HepG2 (cell line): ENCODE results near the gene BRD3. TPM values are rescaled to one million over a fixed set of nuclear protein-coding genes. Genes with fewer than 3 reads are reported as not detected.

Experiments used
- AGO1 ChIP-seq: fragments of 200-400 bp; formaldehyde crosslinking; IDR thresholded peaks from 2 replicates; pipeline ENCODE4 v1.6.1; 2017; ENCODE audit warnings: mild to moderate bottlenecking, low read depth, low read length, moderate library complexity; ENCODE audit not compliant: poor library complexity, severe bottlenecking
- ASH2L ChIP-seq: fragments of 300-600, 200-600 bp; sonication (generic); IDR thresholded peaks from 2 replicates; pipeline ENCODE4 v1.7.0; 2017; ENCODE audit warnings: low read depth, mild to moderate bottlenecking, moderate library complexity, mixed read lengths, low read length; ENCODE audit not compliant: insufficient read length
- ATF7-NPFF ChIP-seq: sonication (generic); formaldehyde crosslinking; IDR thresholded peaks from 2 replicates; pipeline ENCODE4 v1.8.1; 2023; ENCODE audit warnings: mild to moderate bottlenecking, low read depth, missing genetic modification reagents, moderate library complexity
- CC2D1A ChIP-seq: sonication (generic); formaldehyde crosslinking; IDR thresholded peaks from 2 replicates; pipeline ENCODE4 v1.8.1; 2023; ENCODE audit warnings: mild to moderate bottlenecking, missing genetic modification reagents
- DZIP1 ChIP-seq: sonication (generic); formaldehyde crosslinking; IDR thresholded peaks from 2 replicates; pipeline ENCODE4 v1.5.0; 2020; ENCODE audit warnings: mild to moderate bottlenecking, missing genetic modification reagents
- E2F5 ChIP-seq: sonication (generic); formaldehyde crosslinking; conservative IDR thresholded peaks from 2 replicates; pipeline ENCODE4 v1.4.0; 2020; ENCODE audit warnings: missing genetic modification reagents
- ELF1 ChIP-seq: sonication (generic); formaldehyde crosslinking; IDR thresholded peaks from 2 replicates; pipeline ENCODE4 v1.4.0; 2020; ENCODE audit warnings: missing genetic modification reagents
- EP300 ChIP-seq, 3 experiments: sonication (generic) in 1 of 3; formaldehyde crosslinking in 1 of 3; IDR thresholded peaks; 2 replicates each; pipeline versions ENCODE4 v1.5.1 to v1.6.1; 2011 to 2020; ENCODE audit warnings: low read depth in 2 of 3, low read length in 2 of 3, borderline replicate concordance in 1 of 3, improper control_type of control experiment in 1 of 3, mild to moderate bottlenecking in 1 of 3, missing genetic modification reagents in 1 of 3, moderate library complexity in 1 of 3
- HNRNPH1 ChIP-seq: fragments of 200-400 bp; formaldehyde crosslinking; optimal IDR thresholded peaks from 2 replicates; pipeline ENCODE3; 2017; ENCODE audit warnings: mild to moderate bottlenecking, low read depth, low read length
- ISX ChIP-seq: sonication (generic); formaldehyde crosslinking; conservative IDR thresholded peaks from 2 replicates; pipeline ENCODE4 v1.5.0; 2020; ENCODE audit warnings: missing genetic modification reagents
- JDP2 ChIP-seq: sonication (generic); formaldehyde crosslinking; IDR thresholded peaks from 2 replicates; pipeline ENCODE4 v1.8.1; 2022; ENCODE audit warnings: missing genetic modification reagents, borderline replicate concordance
- MEIS2 ChIP-seq: sonication (generic); formaldehyde crosslinking; IDR thresholded peaks from 2 replicates; pipeline ENCODE4 v1.9.0; 2021; ENCODE audit warnings: mild to moderate bottlenecking, missing genetic modification reagents
- RARA ChIP-seq: IDR thresholded peaks from 2 replicates; pipeline ENCODE4 v1.6.1; 2016; ENCODE audit warnings: missing genetic modification reagents, missing compliant biosample characterization
- TOPORS ChIP-seq: sonication (generic); formaldehyde crosslinking; IDR thresholded peaks from 2 replicates; pipeline ENCODE4 v1.8.0; 2023; ENCODE audit warnings: mild to moderate bottlenecking, missing genetic modification reagents
- ZBTB21 ChIP-seq: sonication (generic); formaldehyde crosslinking; IDR thresholded peaks from 2 replicates; pipeline ENCODE4 v1.4.0; 2020; ENCODE audit warnings: missing genetic modification reagents
- ZNF460 ChIP-seq: sonication (generic); formaldehyde crosslinking; IDR thresholded peaks from 2 replicates; pipeline ENCODE4 v1.5.1; 2020; ENCODE audit warnings: missing genetic modification reagents, mild to moderate bottlenecking, borderline replicate concordance
- ZNF543 ChIP-seq: sonication (generic); formaldehyde crosslinking; IDR thresholded peaks from 2 replicates; pipeline ENCODE4 v1.4.0; 2020; ENCODE audit warnings: mild to moderate bottlenecking, missing genetic modification reagents
- ZNF710 ChIP-seq: sonication (generic); formaldehyde crosslinking; IDR thresholded peaks from 2 replicates; pipeline ENCODE4 v1.5.0; 2020; ENCODE audit warnings: mild to moderate bottlenecking, missing genetic modification reagents, borderline replicate concordance
- ZNF773 ChIP-seq: sonication (generic); formaldehyde crosslinking; IDR thresholded peaks from 2 replicates; pipeline ENCODE4 v1.4.0; 2020; ENCODE audit warnings: missing genetic modification reagents, borderline replicate concordance
- ZNF780A ChIP-seq: sonication (generic); formaldehyde crosslinking; IDR thresholded peaks from 2 replicates; pipeline ENCODE4 v1.8.0; 2022; ENCODE audit warnings: mild to moderate bottlenecking, missing genetic modification reagents, moderate library complexity
- polyA plus RNA-seq, 8 experiments: library from polyadenylated mRNA; depleted of rRNA in 3 of 8; stranded (reverse) in 7 of 8; unstranded in 1 of 8; fragments of >200 nt; fragmentation: Illumina TruSeq in 4 of 8; extraction: Trizol in 4 of 8; gene quantifications; 2 replicates each; pipeline versions ENCODE4 v1.2.1 to v1.2.3, GENCODE V29; 2011 to 2016; ENCODE audit warnings: low read depth in 4 of 8, missing spikeins in 1 of 8, mixed read lengths in 1 of 8; ENCODE audit not compliant: insufficient read depth in 1 of 8
- total RNA-seq, 5 experiments: library from RNA; depleted of rRNA; stranded (reverse); fragments of >200 nt; fragmentation: Illumina TruSeq; extraction: Trizol; gene quantifications; 2 replicates each; pipeline ENCODE4 v1.2.3, GENCODE V29; 2016; ENCODE audit warnings: low read depth in 1 of 5
- TF ChIP-seq, protein P1 (sequence below): sonication (generic); formaldehyde crosslinking; IDR thresholded peaks from 2 replicates; pipeline ENCODE4 v1.4.0; 2020; ENCODE audit warnings: missing genetic modification reagents
- TF ChIP-seq, protein P2 (sequence below): sonication (generic); formaldehyde crosslinking; IDR thresholded peaks from 2 replicates; pipeline ENCODE4 v1.4.0; 2020; ENCODE audit warnings: missing genetic modification reagents

The BRD3 gene
- total and polyA plus RNA-seq, 2 of the 13 experiments (the other 11 are each of a cell fraction or from before 2014, with no cell fraction given), result 5.9 to 12.9 TPM

DNA sequence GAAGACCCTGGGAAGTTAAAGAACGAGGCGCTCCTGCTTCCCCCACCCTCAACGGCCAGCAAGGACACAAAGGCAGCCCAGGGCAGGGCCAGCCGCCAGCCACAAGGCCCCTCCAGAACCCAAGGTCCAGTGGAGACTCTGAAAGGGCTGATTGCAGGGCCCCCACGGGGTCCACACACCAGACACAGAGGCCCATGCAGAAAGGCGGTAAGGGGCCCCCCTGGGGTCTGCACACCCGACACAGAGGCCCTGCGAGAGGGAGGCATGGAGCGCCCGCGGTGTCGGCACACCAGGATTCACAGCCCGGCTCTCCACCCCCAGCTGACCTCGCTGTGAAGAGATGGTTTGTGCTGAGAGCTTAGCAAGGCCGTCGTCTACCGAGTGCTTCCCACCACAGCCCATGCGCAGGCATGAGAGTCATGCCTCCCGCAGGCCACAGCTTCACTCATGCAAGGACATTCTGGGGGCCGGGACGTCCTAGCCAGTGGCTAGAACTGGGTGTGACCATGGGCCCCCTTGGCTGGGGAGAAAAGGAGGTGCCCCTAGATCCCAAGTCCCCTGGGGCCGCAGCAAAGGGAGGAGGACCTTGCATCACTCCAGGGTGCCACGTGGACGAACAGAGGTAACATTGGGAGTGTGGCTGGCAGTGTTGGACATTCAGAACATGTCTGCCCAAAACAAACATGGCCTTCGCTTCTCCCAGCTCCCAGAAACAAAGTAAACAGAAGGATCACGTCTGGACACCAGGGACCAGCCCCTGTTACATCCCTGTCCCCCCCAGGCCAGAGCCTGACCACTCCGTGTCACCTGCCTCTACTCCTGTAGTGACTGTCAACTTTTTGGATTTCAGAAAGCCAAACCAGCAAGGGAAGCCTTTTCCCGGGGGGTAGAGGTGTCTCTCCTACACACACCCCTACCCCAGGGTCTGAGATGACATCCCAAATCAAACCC lies 9.8 kb downstream of the BRD3 start (continued):
- TF ChIP-seq ZNF710 (CRISPR knock-in tag) (no peak), ELF1 (0 out of 2 replicates have a peak, but pooled peaks have one; percentile 22), TOPORS (CRISPR knock-in tag) (peak; percentile 39; the same call in 1 of the 2 replicates), RARA (peak; percentile 66), AGO1 (no peak), DZIP1 (CRISPR knock-in tag) (no peak), ATF7-NPFF (CRISPR knock-in tag) (peak; percentile 47; the same call in 1 of the 2 replicates), ZNF543 (no peak), ZNF460 (CRISPR knock-in tag) (no peak; the same call in 1 of the 2 replicates), ISX (CRISPR knock-in tag) (no peak), ASH2L (no peak), ZBTB21 (CRISPR knock-in tag) (no peak), ZNF773 (CRISPR knock-in tag) (no peak), CC2D1A (CRISPR knock-in tag) (no peak), ZNF780A (no peak), MEIS2 (no peak), E2F5 (CRISPR knock-in tag) (no peak), HNRNPH1 (no peak), EP300 (IDR thresholded peaks at IDR 0.05; ENCODE audit: low read depth in 2 of 2, low read length in 2 of 2) (peak in 1 of 2 experiments; percentile 47; a peak in 2 of 4 replicates), EP300 (CRISPR knock-in tag; IDR thresholded peaks at IDR 0.05; ENCODE audit: borderline replicate concordance) (no peak), JDP2 (CRISPR knock-in tag) (no peak)
- TF ChIP-seq, protein P1, sequence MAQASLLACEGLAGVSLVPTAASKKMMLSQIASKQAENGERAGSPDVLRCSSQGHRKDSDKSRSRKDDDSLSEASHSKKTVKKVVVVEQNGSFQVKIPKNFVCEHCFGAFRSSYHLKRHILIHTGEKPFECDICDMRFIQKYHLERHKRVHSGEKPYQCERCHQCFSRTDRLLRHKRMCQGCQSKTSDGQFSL (CRISPR knock-in tag), result peak; percentile 72; the same call in 1 of the 2 replicates
- TF ChIP-seq, protein P2, sequence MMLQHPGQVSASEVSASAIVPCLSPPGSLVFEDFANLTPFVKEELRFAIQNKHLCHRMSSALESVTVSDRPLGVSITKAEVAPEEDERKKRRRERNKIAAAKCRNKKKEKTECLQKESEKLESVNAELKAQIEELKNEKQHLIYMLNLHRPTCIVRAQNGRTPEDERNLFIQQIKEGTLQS, result peak; percentile 19; the same call in 1 of the 2 replicates
